ENCODE results near the gene SUV39H2. TPM values are rescaled to one million over a fixed set of nuclear protein-coding genes. Genes with fewer than 3 reads are reported as not detected.

The SUV39H2 gene
- total RNA-seq, 1 donor from 2014 or later = 46.7 TPM

Other genes starting within 250 kb of the SUV39H2 start
- 103 and 113 TPM in 2 replicates for gene FAM107B, start 104.0 kb upstream of the SUV39H2 start, total RNA-seq
- gene CDNF, start 40.8 kb upstream of the SUV39H2 start, total RNA-seq = 0.62 and 0.70 TPM in 2 replicates
- gene HSPA14, start 40.6 kb upstream of the SUV39H2 start, total RNA-seq = 42.0 and 44.1 TPM in 2 replicates
- 28.9 and 30.3 TPM in 2 replicates for gene MSANTD7, start 40.6 kb upstream of the SUV39H2 start, total RNA-seq
- gene DCLRE1C, start 75.2 kb downstream of the SUV39H2 start, total RNA-seq = 17.5 and 21.0 TPM in 2 replicates
- gene MEIG1, start 80.5 kb downstream of the SUV39H2 start, total RNA-seq = not detected in 2 replicates
- 0.26 and 0.62 TPM in 2 replicates for gene OLAH, start 165.1 kb downstream of the SUV39H2 start, total RNA-seq
- gene ACBD7, start 209.9 kb downstream of the SUV39H2 start, total RNA-seq = 1.0 and 1.3 TPM in 2 replicates
- 22.6 and 23.3 TPM in 2 replicates for gene RPP38, start 218.5 kb downstream of the SUV39H2 start, total RNA-seq